A549 (cell line): ENCODE results near the gene ANKS6.

Source experiments
- CHD2 ChIP-seq: fragments of 150-350 bp; IDR thresholded peaks from 2 replicates; pipeline ENCODE4 v1.6.1; 2014; ENCODE audit warnings: low read length; ENCODE audit not compliant: partially characterized antibody
- CTCF ChIP-seq: fragments of >200 bp; sonication (Bioruptor Twin); formaldehyde crosslinking; IDR thresholded peaks from 3 replicates; pipeline ENCODE4 v1.5.1; 2016
- EHMT2 ChIP-seq: fragments of 200-600 bp; sonication (generic); IDR thresholded peaks from 2 replicates; pipeline ENCODE4 v1.6.1; 2016; ENCODE audit warnings: antibody characterized with exemption, low read depth, mild to moderate bottlenecking, moderate library complexity
- RAD21 ChIP-seq, 2 experiments: fragments of >200 bp in 1 of 2; sonication (Bioruptor Twin) in 1 of 2; formaldehyde crosslinking in 1 of 2; IDR thresholded peaks in 1 of 2; conservative IDR thresholded peaks in 1 of 2; 2 replicates in 1 of 2; 3 replicates in 1 of 2; pipeline ENCODE4 v1.6.1; 2012 to 2018; ENCODE audit warnings: inconsistent platforms in 1 of 2
- RCOR1 ChIP-seq: fragments of 150-350 bp; IDR thresholded peaks from 2 replicates; pipeline ENCODE4 v1.6.1; 2014; ENCODE audit warnings: antibody characterized with exemption, low read length, low read depth
- SMC3 ChIP-seq: fragments of >200 bp; sonication (Bioruptor Twin); formaldehyde crosslinking; IDR thresholded peaks from 3 replicates; pipeline ENCODE4 v1.6.1; 2018; ENCODE audit warnings: inconsistent platforms
- ZC3H11A ChIP-seq: fragments of 450-650 bp; IDR thresholded peaks from 2 replicates; pipeline ENCODE4 v1.6.1; 2014; ENCODE audit warnings: antibody characterized with exemption, mild to moderate bottlenecking
- ZNF302 ChIP-seq: fragments of 250-450 bp; sonication (Bioruptor Pico); IDR thresholded peaks from 2 replicates; pipeline ENCODE4 v1.9.0; 2021; ENCODE audit warnings: inconsistent platforms, mild to moderate bottlenecking, moderate library complexity

DNA sequence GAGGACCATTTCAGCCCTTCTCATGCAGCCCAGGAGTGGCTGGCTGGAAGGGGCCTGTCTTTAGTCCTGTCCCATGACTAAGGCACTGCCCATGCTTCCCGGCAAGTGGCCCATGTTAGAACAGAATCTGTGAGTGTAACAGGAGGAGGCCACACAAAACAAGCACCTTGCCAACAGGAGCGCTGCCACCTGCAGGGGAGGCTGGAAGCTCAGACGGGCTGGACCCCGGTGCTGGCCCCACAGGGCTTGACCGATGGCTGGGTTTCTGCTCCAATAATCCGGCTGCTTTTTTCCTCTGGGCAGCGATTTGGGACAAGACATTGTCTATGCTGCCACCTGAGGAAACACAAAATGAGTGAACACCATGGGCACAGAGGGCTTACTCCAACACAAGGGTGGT, 28.4 kb downstream of the ANKS6 start:
- TF ChIP-seq SMC3 (no peak), CTCF (no peak), CHD2 (no peak), RAD21 (conservative IDR thresholded peaks at IDR 0.05 in 1 of 2, IDR thresholded peaks at IDR 0.05 in 1 of 2) (no peak), EHMT2 (no peak), ZNF302 (CRISPR knock-in tag) (no peak), ZC3H11A (no peak), RCOR1 (no peak)
